H7 (cell line): ENCODE results near the gene ANXA5. TPM values are rescaled to one million over a fixed set of nuclear protein-coding genes. Genes with fewer than 3 reads are reported as not detected.
"Not testable (repeated sequence)": the region's sequence is repeated elsewhere in the genome, so short reads cannot be mapped to it uniquely, and the experiment has no call there.

Experiments
- DNase-seq: peaks from one replicate; pipeline ENCODE4 v3.0.0; 2012
- H3K27me3 ChIP-seq: 2 replicates; pipeline ENCODE4 v1.6.0; 2011; ENCODE audit warnings: mild to moderate bottlenecking, low read length; ENCODE audit not compliant: control insufficient read depth, insufficient read depth
- H3K36me3 ChIP-seq: replicated peaks from 2 replicates; pipeline ENCODE4 v1.5.1; 2011; ENCODE audit warnings: low read length; ENCODE audit not compliant: control insufficient read depth, insufficient read depth
- H3K4me3 ChIP-seq: 2 replicates; pipeline ENCODE4 v1.5.1; 2011; ENCODE audit warnings: low read depth, mild to moderate bottlenecking, control low read depth, low read length, moderate library complexity; ENCODE audit not compliant: insufficient read depth
- total RNA-seq: library from RNA; depleted of rRNA; stranded (reverse); fragments of >200 nt; shearing (Covaris generic); gene quantifications from 2 replicates; pipeline ENCODE4 v1.2.3, GENCODE V29; 2014

Gene ANXA5
- total RNA-seq, 1 experiment from 2014 or later, result 278 TPM

- peaks cover 11% of the 10 kb centered on the region for H3K36me3 ChIP-seq
These were observed 17.5 kb downstream of the ANXA5 start for GRCh38 chr4:121679267-121679666.

GRCh38 chr4:121677524-121677923 lies 19.3 kb downstream of the ANXA5 start:
- peaks cover 11% of the 10 kb centered on the region for H3K36me3 ChIP-seq
- H3K27me3 ChIP-seq, result no peaks in the 10 kb centered on the region
- no peak for DNase-seq
- no peak overlapping the region for H3K4me3 ChIP-seq

More at GRCh38 chr4:121679267-121679666, 17.5 kb downstream of the ANXA5 start:
- no peaks in the 10 kb centered on the region for H3K27me3 ChIP-seq
- H3K4me3 ChIP-seq, result no peak overlapping the region
- no peak for DNase-seq

GRCh38 chr4:121676345-121677075 lies 20.3 kb downstream of the ANXA5 start:
- Histone ChIP-seq H3K4me3 (no peak overlapping the region), H3K27me3 (no peaks in the 10 kb centered on the region), H3K36me3 (peaks cover 13% of the 10 kb centered on the region)
- DNase-seq, result peak; percentile 11

- Histone ChIP-seq H3K27me3 (no peaks in the 10 kb centered on the region), H3K4me3 (no peak overlapping the region), H3K36me3 (peaks cover 10% of the 10 kb centered on the region)
- DNase-seq, result no peak
These were observed 21.1 kb downstream of the ANXA5 start for GRCh38 chr4:121675715-121676114.

GRCh38 chr4:121674696-121675095 lies 22.1 kb downstream of the ANXA5 start:
- no peaks in the 10 kb centered on the region for H3K27me3 ChIP-seq
- no peak for DNase-seq
- no peak overlapping the region for H3K4me3 ChIP-seq
- H3K36me3 ChIP-seq, result peaks cover 6% of the 10 kb centered on the region

GRCh38 chr4:121674191-121674590 lies 22.6 kb downstream of the ANXA5 start:
- H3K36me3 ChIP-seq, result peaks cover 6% of the 10 kb centered on the region
- DNase-seq, result no peak
- no peak overlapping the region for H3K4me3 ChIP-seq
- no peaks in the 10 kb centered on the region for H3K27me3 ChIP-seq

- Histone ChIP-seq H3K4me3 (no peak overlapping the region), H3K27me3 (no peaks in the 10 kb centered on the region), H3K36me3 (peaks cover 11% of the 10 kb centered on the region)
- no peak for DNase-seq
These were observed 27.6 kb downstream of the ANXA5 start for GRCh38 chr4:121669163-121669550.

GRCh38 chr4:121668368-121669162 lies 28.2 kb downstream of the ANXA5 start:
- Histone ChIP-seq H3K27me3 (no peaks in the 10 kb centered on the region), H3K36me3 (peaks cover 11% of the 10 kb centered on the region), H3K4me3 (no peak overlapping the region)
- DNase-seq, result no peak

GRCh38 chr4:121666091-121666679 lies 30.6 kb downstream of the ANXA5 start:
- Histone ChIP-seq H3K27me3 (no peaks in the 10 kb centered on the region), H3K4me3 (no peak overlapping the region), H3K36me3 (peaks cover 9% of the 10 kb centered on the region)
- DNase-seq, result no peak

GRCh38 chr4:121665371-121665770 lies 31.4 kb downstream of the ANXA5 start:
- Histone ChIP-seq H3K4me3 (no peak overlapping the region), H3K36me3 (peaks cover 9% of the 10 kb centered on the region), H3K27me3 (no peaks in the 10 kb centered on the region)
- DNase-seq, result no peak

- Histone ChIP-seq H3K27me3 (no peaks in the 10 kb centered on the region), H3K36me3 (no peaks in the 10 kb centered on the region), H3K4me3 (no peak overlapping the region)
- no peak for DNase-seq
These were observed 34.6 kb downstream of the ANXA5 start for GRCh38 chr4:121662225-121662624.

GRCh38 chr4:121660175-121660933 lies 36.4 kb downstream of the ANXA5 start:
- not testable (repeated sequence) for DNase-seq, H3K4me3 ChIP-seq, H3K36me3 ChIP-seq, H3K27me3 ChIP-seq

GRCh38 chr4:121658125-121658524 lies 38.7 kb downstream of the ANXA5 start:
- Histone ChIP-seq H3K36me3 (no peaks in the 10 kb centered on the region), H3K4me3 (no peak overlapping the region), H3K27me3 (no peaks in the 10 kb centered on the region)
- no peak for DNase-seq

- no peak for DNase-seq
- Histone ChIP-seq H3K36me3 (no peaks in the 10 kb centered on the region), H3K27me3 (no peaks in the 10 kb centered on the region), H3K4me3 (no peak overlapping the region)
These were observed 40.5 kb downstream of the ANXA5 start for GRCh38 chr4:121656269-121656641.
